GM18870 (cell line): ENCODE results near the gene CALR3.
"Not testable (repeated sequence)": the region's sequence is repeated elsewhere in the genome, so short reads cannot be mapped to it uniquely, and the experiment has no call there.

Source experiments
- ATAC-seq: cut with Tn5 transposase; IDR thresholded peaks from one replicate; pipeline ENCODE4 v1.9.1; 2021; ENCODE audit warnings: moderate library complexity; ENCODE audit not compliant: unreplicated experiment

The CALR3 gene, protein sequence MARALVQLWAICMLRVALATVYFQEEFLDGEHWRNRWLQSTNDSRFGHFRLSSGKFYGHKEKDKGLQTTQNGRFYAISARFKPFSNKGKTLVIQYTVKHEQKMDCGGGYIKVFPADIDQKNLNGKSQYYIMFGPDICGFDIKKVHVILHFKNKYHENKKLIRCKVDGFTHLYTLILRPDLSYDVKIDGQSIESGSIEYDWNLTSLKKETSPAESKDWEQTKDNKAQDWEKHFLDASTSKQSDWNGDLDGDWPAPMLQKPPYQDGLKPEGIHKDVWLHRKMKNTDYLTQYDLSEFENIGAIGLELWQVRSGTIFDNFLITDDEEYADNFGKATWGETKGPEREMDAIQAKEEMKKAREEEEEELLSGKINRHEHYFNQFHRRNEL

DNA sequence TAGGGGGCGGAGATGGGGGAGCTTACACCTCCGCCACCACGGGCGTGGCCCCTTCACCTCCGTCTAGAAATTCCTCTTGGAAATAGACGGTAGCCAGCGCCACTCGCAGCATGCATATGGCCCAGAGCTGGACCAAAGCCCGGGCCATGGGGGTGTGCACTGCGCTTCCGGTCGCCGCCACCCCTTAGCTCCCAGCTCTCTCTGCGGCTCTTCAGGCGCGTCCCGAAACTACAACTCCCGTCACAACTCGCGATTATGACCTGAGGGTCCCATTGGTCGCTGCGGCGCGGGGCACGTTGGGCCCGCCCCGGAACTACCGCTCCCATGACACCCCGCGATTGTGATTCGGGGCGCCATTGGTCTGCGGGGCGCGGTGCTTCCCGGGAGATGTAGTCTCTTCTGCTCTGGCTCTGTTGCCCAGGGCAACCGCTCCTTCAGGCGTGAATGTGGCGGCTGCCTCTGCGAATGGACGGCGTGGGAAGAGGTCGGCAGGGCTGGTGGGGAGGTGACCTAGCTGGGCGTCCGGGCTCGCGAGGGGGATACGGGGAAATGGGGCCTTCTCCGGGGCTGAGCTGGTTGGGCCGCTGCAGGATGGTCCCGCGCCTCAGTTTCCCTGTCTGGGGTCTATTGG lies at the start of gene CALR3, which contains the start of gene C19orf44:
CALR3 (minus strand) TSS at position 186 of the 631 bp plus-strand sequence; CDS start at position 148, 38 bp downstream.
C19orf44 (plus strand) TSS at position 413 of the 631 bp plus-strand sequence. CDS start 4,399 bp downstream, outside the sequence.
- peak; percentile 94 for ATAC-seq

DNA sequence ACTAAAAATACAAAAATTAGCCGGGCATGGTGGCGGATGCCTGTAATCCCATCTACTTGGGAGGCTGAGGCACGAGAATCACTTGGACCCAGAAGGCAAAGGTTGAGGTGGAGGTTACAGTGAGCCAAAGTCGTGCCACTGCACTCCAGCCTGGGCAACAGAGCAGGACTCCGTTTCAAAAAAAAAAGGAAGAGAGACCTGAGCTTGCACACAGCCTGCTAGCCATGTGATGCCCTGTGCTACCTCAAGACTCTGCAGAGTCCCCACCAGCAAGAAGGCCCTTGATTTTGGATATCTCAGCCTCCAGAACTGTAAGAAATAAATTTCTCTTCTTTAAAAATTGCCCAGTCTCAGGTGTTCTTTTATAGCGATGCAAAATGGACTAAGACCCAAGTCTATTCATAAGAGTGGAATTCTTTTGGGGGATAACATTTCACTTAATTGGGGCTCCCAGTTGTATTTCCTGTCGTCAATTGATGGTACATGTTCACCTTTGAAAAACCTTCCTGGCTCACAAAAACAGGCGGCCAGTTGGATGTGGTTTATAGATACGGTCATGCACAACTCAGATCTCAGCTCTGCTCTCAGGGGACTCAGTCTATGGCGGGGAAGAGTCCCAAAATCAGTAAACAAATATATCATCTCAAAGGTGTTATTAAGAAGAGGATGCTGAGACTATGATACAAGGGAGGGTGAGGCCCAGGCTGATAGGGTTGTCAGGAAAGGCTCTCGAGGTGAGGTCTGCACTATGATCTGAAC lies 48.7 kb upstream of the CALR3 start:
- ATAC-seq: no peak

DNA sequence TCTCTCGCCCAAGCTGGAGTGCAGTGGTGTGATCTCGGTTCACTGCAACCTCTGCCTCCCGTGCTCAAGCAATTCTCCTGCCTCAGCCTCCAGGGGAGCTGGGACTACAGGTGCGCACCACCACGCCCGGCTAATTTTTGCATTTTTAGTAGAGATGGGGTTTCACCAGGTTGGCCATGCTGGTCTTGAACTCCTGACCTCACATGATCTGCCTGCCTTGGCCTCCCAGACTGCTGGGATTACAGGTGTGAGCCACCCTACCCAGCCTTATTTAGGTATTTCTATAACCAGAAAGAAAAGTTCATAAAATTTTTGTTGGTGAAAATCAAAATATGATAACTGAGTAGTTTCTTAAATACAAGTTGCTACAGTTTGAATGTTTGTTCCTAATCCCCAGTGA lies 47.8 kb upstream of the CALR3 start:
- not testable (repeated sequence) for ATAC-seq

DNA sequence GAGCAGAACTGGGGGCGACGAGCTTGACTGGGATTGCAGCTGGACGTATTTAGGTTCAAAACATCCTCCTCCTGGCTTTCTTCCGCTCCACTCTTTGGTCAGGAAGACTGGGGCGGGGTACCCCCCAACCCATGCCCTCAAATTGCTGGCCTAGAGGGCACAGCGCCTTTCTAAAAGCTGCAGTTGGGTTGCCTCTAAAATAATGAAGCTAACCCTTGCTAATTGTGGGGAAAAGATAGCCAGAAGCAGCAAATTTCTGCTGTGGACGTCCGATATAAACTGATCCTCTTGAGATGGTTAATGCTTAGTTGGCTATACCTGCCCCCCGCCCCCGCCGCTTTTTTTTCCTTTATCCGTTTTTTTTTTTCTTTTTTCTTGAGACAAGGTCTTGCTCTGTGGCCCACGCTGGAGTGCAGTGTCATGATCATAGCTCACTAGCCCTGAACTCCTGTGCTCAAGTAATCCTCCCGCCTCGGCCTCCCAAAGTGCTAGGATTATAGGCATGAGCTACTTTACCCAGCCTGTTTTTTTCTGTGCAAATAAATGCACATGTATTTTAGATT lies 47.0 kb upstream of the CALR3 start:
- ATAC-seq: no peak

DNA sequence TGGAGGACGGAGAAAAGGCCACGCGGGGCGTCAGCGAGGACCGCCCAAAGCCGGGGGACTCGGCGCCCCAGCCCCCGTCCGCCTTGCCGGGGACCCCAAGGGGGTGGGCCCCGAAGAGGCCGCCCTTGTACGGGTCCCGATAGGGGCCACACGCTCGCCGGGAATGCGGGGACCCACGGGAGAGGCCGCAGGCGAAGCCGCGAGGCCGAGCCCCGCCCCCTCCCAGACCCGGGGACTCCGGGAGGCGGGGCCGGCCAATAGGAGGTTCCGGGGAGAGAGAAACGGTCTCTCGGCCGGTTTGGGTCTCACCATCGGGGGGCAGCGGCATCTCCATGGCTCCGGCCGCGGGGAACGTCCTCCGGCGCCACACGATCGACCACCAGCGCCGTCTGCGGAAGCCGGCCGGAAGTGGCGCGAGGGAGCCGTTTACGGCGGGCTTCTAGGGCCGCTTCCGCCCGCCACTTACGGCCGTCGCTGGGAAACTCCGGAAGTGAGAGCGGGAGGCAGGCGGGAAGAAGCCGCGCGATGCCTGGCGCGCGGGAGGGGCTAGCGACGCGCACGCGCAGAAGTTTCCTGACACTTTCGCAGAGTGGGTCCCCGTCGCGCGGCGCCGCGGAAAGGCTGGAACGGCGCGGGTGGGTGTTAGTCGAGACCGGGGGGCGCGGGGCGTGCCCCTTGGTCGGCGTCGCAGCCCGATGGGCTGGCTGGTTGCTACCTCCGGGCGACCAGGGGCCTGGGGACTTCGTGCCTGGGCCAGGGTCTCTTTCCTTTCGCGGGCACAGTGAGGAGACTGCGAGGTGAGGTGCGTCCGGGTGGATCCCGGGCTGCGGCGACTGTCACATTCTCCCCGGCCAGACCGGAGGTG lies 46.3 kb upstream of the CALR3 start, which contains the start of gene CHERP:
CHERP (minus strand) TSS at position 393 of the 865 bp plus-strand sequence; CDS start at position 334, 59 bp downstream.
- ATAC-seq: peak; percentile 57

DNA sequence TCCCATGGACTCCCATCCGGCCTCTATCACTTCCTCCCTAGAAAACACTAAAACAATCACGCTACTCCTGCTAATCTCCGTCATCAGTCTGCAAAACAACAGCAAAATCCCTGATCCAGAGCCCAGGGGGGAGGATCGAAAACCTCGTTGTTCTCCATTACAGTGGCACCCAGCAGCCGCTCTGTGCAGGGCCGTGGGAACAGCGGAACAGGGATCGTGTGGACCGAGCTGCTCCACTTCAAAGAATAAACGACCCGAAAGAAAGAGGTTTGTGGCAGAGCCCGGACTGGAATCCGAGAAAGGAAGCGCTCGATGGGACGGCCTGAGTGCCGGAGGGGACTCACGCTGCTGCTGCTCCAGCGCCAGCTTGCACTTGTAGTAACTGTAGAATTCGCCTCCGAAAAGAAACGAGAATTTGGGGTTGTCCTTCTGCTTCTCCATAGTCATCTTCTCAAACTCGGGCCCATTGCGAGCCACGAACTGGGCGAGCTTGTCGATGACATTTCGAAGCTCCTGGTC lies 45.6 kb upstream of the CALR3 start:
- ATAC-seq: peak; percentile 2

DNA sequence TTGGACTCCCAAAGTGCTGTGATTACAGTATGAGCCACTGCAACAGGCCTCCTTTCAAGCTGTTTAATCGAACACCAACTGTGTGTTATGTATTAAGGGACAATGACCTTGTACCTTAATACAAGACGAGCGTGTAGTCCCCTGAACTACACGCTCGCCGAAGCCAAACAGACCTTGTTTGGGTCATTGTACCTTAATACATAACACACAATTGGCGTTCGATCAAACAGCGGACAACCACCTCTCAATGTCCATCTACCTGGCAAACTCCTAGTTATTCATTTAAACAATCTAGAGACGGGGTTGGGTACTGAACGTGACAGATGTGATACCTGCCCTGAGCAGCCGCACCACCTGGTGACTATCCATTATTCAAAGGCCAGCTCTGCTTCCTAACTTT lies 45.0 kb upstream of the CALR3 start:
- ATAC-seq: no peak

DNA sequence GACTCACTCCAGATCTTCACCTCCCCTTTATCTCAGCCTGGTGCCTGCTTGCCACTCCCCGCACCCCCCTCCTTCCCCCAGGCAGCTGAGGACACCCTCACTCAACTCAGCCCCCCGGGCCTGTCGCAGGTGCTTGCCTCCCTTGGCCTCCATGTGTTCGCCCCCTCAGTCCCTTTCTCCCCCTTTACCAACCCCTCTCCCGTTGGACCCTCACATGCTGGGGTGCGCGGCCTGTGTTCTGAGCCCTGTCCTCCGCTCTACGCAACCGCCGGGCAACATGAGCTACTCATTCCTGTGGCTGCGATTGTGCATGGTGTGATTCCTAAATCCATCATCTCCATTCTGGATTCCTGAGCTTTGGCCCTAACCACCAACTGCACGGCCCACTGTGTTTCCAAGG lies 41.1 kb upstream of the CALR3 start:
- ATAC-seq: no peak

DNA sequence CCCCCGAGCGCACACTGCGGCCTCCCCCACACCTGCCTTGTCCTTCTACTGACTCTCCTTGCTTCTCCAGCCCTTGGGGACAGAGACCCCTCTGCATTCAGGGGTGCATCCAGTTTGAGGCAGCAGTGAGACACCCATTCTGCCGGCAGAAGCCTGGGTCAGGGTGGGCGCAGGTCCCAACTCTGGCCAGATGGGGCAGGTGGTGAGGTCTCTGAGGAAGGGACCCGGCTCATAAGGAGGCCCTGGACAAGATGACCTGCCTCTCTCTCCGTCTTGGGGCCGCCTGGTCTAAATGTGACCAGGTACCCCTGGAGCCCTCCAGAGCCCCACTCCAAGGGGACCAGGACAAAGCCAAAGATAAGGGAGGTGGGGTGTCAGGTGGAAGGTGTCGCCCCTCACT lies 40.2 kb upstream of the CALR3 start:
- no peak for ATAC-seq

DNA sequence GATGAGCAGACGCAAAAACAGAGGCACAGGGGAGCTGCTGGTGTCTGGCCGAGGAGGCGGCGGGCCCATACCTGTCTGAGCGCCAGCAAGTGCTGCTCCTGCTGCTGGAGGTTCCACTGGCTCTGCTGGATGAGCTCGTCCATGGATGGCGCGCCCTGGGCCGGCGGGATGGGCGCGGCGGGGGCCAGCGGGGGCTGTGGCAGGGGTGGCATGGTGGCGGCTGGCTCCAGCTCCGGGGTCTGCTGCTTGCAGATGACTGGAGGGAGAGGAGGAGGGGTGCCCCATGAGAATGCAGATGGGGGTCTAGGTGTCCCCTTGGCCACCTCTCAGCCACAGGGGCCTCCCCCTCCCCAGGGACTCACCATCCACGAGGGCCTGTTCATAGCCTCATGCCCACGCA lies 39.4 kb upstream of the CALR3 start:
- ATAC-seq: no peak

DNA sequence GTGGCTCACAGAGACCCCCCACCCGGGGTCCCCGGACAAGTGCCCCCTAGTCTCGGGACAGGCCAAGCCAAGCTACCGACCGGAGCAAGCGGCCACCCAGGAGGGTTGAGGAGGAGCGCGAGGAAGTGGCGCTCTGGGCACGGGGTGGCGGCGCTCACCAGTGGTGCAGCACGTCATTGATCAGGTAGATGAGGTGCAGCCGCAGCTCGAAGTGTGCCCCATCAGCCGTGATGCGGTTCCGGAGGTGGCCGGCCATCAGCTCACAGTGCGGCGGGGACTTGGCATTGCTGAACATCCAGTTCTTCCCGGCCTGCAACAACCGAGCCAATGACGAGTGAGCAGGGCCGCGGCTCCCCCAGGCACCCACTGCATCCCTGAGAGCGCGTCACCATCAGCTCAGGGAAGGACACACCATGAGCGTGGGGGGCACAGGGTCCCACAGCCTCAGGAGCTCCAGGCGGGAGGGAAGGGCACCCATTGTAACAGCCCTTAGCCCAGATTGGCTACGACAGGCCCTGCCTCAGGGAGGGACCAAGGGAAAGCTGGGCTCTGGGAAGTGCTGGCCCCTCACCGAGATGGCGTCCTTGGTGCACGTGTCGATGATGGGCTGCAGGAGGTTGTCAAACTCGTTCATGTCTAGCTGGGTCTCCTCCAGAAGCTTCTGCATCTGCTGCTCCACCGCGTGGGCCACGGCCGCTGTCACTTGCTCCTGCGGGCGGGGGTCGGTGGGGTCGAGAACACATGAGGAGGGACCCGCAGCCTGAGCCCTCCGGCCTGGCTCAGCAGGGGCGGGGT lies 36.7 kb upstream of the CALR3 start:
- ATAC-seq: no peak

DNA sequence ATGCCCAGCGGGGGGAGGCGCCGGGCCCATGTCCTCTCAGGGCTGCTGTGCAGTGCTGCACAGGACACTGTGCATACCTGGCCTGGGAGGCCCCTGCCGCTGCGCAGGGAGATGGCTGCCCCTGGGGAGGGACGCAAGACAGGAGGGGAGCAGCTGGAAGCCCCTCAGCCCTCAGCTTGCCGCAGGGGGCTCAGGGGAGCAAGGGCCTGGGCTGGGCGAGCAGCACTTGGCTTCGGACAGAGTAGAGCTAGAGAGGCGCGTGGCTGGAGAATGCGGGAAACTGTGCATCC lies 35.4 kb upstream of the CALR3 start:
- no peak for ATAC-seq

DNA sequence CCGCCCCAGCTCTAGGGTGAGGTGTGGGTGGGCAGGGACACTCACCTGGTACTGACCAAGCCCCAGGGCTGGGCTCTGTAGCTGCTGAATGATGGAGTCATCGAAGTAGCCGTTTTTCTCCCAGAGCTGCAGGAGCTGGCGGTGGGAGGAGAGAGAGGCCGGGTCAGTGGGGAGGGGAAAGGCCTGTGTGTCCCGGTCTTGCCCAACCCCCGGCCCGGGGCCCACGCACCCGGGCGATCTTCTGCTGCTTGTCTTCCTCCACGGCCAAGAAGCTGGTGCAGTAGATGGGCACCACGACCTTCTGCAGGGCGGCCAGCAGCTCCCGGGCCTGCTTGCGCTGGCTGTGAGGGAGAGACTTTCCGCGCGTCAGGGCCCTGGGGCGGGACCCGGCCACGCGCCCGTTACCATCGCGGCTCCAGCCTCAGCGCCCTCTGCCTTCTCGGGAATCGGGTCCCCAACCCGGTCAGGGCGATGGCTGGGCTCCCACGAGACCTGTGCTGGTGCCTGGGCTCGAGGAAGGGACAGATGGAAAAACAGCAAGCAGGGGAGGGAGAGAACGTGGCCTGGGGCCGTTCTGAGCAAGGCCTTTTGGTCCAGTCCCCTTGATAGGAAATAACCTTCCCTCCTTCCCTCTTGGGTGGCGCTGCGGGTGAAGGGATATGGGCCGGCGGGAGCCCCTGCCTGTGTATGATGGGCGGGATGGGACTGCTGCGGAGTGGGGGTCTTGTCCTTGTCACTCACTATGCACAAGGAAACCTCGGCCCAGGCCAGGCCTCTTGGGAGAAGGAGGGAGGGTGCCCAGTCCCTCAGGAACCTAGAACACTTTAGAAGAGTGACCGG lies 34.8 kb upstream of the CALR3 start:
- no peak for ATAC-seq

DNA sequence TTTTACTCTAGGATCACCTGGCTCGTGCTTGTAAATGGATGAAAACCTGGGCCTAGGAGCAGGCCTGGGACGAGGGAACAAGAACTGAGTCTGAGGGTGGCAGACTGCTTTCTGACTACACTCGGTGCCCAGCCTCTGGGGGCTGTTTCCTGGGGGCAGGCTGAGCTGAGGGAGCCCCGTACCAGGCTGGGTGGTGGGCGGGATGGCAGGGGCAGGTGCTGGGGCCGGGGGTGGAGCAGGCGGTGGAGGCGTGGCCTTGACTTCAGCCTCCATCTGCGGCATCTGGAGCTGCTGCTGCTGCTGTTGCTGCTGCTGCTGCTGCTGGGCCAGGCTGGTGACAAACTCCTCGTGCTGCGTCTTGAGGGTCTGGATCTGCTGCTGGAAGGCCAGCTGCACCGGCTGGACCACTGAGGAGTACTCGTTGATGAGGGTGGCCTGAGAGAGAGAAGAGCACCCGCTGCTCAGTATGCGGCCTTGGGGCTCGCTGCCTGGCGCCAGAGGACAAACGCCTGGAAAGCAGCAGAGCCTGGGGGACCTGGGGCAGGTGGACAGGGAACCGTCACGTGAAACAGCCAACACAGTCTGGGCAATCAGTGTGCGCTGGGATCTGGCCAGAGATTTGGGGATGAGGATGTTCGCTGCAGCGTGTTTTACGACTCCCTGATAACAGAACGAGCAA lies 33.6 kb upstream of the CALR3 start:
- no peak for ATAC-seq

DNA sequence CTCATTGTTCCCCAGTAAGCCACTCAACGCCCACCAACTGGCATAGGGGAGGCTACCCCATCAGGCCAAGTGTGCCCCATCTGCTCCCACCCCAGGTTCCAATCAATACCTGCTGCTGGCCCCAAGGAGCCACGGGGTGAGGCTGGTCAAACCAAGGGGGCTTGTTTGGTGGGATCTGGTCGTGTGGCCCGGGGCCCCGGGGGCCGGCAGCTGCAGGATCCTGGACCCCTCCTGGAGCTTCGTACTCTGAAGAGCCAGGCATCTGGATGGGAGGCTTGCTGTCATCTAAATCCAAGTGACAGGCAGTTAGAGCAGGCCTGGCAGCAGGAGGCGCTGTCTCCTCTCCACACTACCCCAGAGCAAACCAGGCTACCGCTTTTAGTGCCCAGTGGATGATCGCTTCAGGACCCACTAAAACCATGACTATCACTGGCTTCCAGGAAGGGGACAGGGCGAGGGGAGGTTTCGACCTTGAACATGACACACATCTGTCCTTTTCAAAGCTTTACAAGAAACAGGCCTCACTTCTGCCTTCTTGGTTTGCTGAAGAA lies 32.1 kb upstream of the CALR3 start:
- no peak for ATAC-seq

DNA sequence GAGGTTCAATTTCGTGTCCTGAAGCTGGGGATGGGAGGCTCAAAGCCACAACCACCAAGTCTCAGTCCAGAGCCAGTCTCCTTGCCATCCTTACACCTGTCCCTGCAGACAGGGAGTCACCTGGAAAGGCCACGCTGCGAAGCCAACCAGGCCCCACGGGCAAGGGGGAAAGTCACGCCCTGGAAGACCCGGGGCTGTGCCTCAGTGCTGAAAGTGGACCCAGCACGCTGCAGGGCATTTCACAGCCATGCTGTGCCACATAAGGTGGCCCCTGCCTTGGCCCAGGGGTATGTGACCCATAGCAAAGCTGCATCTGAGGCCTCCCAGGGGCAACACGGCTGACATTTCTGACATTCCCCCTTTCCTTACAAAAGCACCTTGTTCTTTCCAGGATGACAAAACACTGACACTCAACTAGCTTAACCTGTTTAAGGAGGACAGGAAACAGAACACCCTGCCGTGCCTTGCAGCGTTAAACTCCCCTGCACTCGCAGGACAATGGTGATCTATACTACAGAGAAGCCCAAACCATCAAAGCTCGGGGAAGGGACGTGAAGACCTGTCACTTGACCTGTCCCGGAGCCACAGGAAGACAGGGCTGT lies 31.5 kb upstream of the CALR3 start:
- no peak for ATAC-seq

DNA sequence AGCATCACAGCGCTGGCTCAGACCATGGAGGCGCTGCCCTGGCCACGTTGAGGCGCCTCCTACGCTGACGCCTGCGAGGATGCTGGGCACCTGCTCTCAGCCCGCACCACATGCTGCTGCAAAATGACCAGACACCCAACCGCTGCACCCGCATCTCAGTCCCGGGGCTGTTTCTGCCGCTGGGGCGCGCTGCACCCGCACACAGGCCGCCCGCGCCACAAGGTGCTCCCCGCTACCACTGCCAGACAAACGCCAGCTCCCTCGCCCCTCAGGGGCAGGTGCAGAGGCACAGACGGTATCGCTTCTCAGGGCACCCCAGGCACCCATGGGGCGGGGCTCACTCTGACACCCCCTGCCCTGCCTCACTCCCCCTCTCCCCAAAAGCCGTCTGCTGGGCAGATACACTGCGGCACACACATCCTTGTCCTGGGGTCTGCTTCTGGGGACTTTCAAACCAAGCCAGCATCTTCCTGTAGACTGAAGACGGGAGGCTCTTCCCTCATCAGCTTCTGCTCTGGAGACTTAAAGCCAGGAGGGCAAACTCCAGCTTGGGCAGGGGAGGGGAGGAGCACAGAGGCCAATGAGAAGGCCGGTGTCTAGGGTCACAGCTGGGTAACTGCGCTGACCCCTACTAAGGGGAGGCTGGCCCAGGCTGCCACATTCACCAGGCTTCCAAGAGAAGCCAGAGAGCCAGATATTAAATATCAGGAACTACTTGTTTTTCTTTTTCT lies 29.9 kb upstream of the CALR3 start:
- ATAC-seq: no peak
